Left colon (tissue), 2 donors: ENCODE results near the gene POMT2. TPM values are rescaled to one million over a fixed set of nuclear protein-coding genes. Genes with fewer than 3 reads are reported as not detected.

Experiments used
- ATAC-seq: fragments of 200-7000 bp; cut with Tn5 transposase; one replicate; pipeline ENCODE4 v1.9.1; 2020; ENCODE audit warnings: mild to moderate bottlenecking, moderate library complexity
- DNase-seq, 2 donors: peaks; one replicate each; pipeline ENCODE4 v3.0.0-alpha.2; 2020
- intact Hi-C, 2 donors: fragments of 100-400 bp; cut with DNase I in 1 of 2; cut with micrococcal nuclease in 1 of 2; formaldehyde crosslinking; loops; one replicate each; pipeline versions ENCODE4 v1.11.2 to v1.14.0; 2022; cut with DNase I, micrococcal nuclease
- total RNA-seq, 2 donors: library from RNA; stranded (reverse); fragmentation: NEBNext Ultra II Directional; extraction: Animal tissue kit (Norgen Biotek cat#: 25700); gene quantifications; one replicate each; pipeline ENCODE4 v1.2.1, GENCODE V29; 2021
- donor health status: DM: no; HTN: no; CAD: no.
- donor health status: DM: yes; HTN: yes; CAD: no.

Gene POMT2
- total RNA-seq, 2 donors from 2014 or later = 15.9 to 24.0 TPM

- intact Hi-C loops = no loop called here
- no peak for DNase-seq
- ATAC-seq = no peak
Measured at GRCh38 chr14:77253333-77254190, 67.1 kb downstream of the POMT2 start.

GRCh38 chr14:77251870-77252269 is 68.8 kb downstream of the POMT2 start:
- intact Hi-C loops = no loop called here
- DNase-seq = no peak
- no peak for ATAC-seq

GRCh38 chr14:77250927-77251326 is 69.8 kb downstream of the POMT2 start:
- DNase-seq = no peak
- ATAC-seq = no peak
- intact Hi-C loops = no loop called here

GRCh38 chr14:77249286-77249685 is 71.4 kb downstream of the POMT2 start:
- ATAC-seq (no peak), DNase-seq (no peak)
- intact Hi-C loops = no loop called here

- DNase-seq (no peak), ATAC-seq (no peak)
Measured at GRCh38 chr14:77248666-77249065, 72.0 kb downstream of the POMT2 start.

GRCh38 chr14:77246784-77247183 is 73.9 kb downstream of the POMT2 start:
- DNase-seq (no peak), ATAC-seq (no peak)
- intact Hi-C loops = no loop called here

More at GRCh38 chr14:77248666-77249065, 72.0 kb downstream of the POMT2 start:
- intact Hi-C loops = no loop called here

- DNase-seq = no peak
- ATAC-seq = no peak
- intact Hi-C loops = no loop called here
Measured at GRCh38 chr14:77245820-77246219, 74.9 kb downstream of the POMT2 start.

GRCh38 chr14:77243853-77244252 is 76.8 kb downstream of the POMT2 start:
- intact Hi-C loops = no loop called here
- DNase-seq (no peak), ATAC-seq (no peak)

- DNase-seq (no peak), ATAC-seq (no peak)
- intact Hi-C loops = no loop called here
Measured at GRCh38 chr14:77242752-77243151, 77.9 kb downstream of the POMT2 start.

- intact Hi-C loops = no loop called here
- no peak for DNase-seq
- no peak for ATAC-seq
Measured at GRCh38 chr14:77241955-77242354, 78.7 kb downstream of the POMT2 start.

GRCh38 chr14:77240336-77240915 is 80.3 kb downstream of the POMT2 start:
- ATAC-seq = no peak
- intact Hi-C loops = no loop called here
- DNase-seq = no peak

- intact Hi-C loops = no loop called here
- DNase-seq (no peak), ATAC-seq (no peak)
Measured at GRCh38 chr14:77239412-77239811, 81.3 kb downstream of the POMT2 start.

- intact Hi-C loops = no loop called here
- ATAC-seq (no peak), DNase-seq (no peak)
Measured at GRCh38 chr14:77238996-77239395, 81.7 kb downstream of the POMT2 start.

- ATAC-seq (no peak), DNase-seq (no peak)
- intact Hi-C loops = no loop called here
Measured at GRCh38 chr14:77238356-77238755, 82.3 kb downstream of the POMT2 start.

- DNase-seq = no peak
- intact Hi-C loops = no loop called here
- no peak for ATAC-seq
Measured at GRCh38 chr14:77236814-77237213, 83.9 kb downstream of the POMT2 start.

- DNase-seq (no peak), ATAC-seq (no peak)
- intact Hi-C loops = no loop called here
Measured at GRCh38 chr14:77231721-77232120, 89.0 kb downstream of the POMT2 start.

- ATAC-seq (no peak), DNase-seq (no peak)
- intact Hi-C loops = no loop called here
Measured at GRCh38 chr14:77230914-77231313, 89.8 kb downstream of the POMT2 start.

- ATAC-seq (no peak), DNase-seq (no peak)
- intact Hi-C loops = no loop called here
Measured at GRCh38 chr14:77228056-77228455, 92.6 kb downstream of the POMT2 start.

GRCh38 chr14:77225892-77226557 is 94.7 kb downstream of the POMT2 start:
- intact Hi-C loops = no loop called here
- ATAC-seq (no peak), DNase-seq (no peak)

- DNase-seq = no peak
- ATAC-seq = no peak
- intact Hi-C loops = no loop called here
Measured at GRCh38 chr14:77225254-77225653, 95.4 kb downstream of the POMT2 start.
